Activated CD4-positive, CD25-positive, alpha-beta regulatory T cell treated with anti-CD3 and anti-CD28 coated beads, Interleukin-2, amount 50 U/mL, for 16 hours (primary cell): ENCODE results near the gene ANKRD13D.
A peak's percentile ranks its signal among the peaks of the same experiment; 100 is the strongest.

Experiments used
- DNase-seq: peaks from one replicate; pipeline ENCODE4 v3.0.0-alpha.2; 2020; ENCODE audit warnings: low read depth, low spot score

Gene ANKRD13D

DNA sequence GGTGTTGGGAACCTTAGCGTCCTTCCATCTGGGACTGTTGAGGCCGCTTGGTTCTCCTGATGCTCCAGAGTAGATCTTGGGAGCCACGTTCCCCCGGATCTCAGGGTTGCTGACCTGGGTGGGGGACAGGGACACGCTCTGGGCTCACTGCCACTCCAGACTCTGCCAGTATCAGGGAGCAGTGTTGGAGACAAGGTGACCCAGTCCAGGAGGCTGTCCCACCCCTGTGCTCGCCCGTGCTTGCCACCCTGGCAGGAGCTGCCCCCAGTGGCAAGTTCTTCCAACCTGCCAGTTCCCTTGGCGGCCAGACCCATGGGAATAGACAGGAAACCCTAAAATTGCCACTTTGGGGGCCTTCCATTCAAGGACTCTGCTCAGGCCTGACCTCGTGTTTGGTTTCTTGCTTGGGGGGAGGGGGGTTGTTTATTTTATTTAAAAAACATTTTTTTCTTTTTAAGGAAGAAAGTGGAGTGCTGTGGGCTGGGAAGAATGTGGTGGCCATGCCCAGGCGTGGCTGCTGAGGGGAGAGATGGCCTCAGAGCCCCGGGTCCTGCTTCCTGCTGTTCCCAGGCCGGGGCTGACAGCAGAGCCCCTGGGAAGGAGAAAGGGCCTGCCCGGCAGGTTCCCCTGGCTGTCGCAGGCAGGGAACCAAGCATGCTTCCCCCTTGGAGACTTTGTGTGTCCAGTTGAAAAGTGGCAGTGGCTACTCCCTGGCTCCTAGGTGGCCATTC, 15.7 kb upstream of the ANKRD13D start:
- no peak for DNase-seq

GRCh38 chr11:67274768-67275605, 14.1 kb upstream of the ANKRD13D start:
- DNase-seq: no peak

- DNase-seq: no peak
These were observed 13.3 kb upstream of the ANKRD13D start for GRCh38 chr11:67275606-67276409.

GRCh38 chr11:67276781-67277230, 12.3 kb upstream of the ANKRD13D start:
- no peak for DNase-seq

DNA sequence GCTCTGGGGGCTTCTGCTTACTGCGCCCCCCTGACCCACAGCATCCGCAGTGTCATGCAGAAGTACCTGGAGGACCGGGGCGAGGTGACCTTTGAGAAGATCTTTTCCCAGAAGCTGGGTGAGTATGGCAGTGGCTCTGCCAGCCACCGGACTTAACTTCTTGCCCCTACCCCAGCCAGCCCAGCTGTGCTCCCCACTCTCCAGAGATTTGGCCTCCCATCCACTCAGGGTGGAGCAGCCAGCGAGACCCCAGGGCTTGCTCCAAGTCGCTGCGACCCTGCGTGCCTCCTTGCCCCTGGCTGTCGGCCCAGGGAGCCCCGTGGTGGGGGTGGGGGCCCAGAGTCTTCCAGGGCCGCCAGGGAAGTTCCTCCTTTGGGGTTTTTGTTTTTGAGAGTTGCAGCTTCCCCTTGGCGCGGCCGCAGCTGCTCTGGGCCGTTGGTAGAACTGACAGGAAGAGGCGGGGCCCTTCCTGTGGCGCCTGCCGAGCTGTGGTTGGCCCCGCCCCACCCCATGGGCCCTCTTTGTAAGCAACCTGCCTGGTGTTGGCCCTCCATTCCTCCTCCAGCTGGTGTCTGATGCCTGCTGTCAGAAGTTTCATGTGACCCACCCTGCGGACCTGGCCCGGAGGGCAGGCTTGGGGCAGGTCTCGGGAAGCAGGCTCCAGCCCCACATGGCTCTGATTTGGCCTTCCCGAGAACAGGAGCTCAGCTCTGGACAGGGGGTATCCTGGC, 11.7 kb upstream of the ANKRD13D start:
- peak; percentile 68 for DNase-seq

DNA sequence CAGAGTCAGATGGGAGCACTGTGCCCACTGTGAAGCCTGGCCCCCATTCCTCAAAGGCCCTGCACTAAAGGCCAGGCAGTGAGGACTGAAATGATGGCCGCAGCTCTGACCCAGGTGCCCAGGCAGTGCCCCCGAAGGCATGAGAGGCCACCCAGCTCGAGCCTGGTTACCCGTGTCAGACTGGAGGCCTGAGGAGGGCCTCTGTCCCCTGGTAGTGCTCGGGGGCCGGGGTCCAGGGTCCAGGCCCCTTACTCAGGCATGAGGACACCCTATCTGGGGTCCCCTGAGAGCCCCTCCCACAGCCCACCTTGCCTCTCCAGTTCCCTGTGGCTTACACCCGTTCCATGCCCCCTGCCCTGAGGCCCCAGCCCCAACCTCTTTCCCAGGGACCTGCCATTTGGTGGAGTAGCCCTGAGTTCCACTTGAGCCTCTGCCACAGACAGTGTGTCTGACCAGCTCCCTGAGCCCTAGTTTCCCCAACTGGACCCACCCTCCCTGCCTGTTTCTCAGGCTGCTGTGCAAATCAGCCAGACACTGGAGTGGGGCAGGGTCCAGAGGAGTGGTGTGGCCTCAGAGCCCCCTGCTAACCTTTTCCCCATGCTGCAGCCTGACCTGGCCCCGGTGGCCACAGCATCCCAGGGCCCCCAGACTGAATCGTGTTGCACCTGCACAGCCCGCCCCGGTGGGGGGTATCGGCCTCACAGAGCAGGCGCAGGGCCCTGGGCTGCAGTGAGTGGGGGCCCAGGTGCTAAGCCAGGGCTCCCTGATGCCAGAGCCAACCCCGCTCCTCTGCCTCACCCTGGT, 10.8 kb upstream of the ANKRD13D start:
- DNase-seq: no peak

- DNase-seq: no peak
These were observed 10.0 kb upstream of the ANKRD13D start for GRCh38 chr11:67278939-67279588.

DNA sequence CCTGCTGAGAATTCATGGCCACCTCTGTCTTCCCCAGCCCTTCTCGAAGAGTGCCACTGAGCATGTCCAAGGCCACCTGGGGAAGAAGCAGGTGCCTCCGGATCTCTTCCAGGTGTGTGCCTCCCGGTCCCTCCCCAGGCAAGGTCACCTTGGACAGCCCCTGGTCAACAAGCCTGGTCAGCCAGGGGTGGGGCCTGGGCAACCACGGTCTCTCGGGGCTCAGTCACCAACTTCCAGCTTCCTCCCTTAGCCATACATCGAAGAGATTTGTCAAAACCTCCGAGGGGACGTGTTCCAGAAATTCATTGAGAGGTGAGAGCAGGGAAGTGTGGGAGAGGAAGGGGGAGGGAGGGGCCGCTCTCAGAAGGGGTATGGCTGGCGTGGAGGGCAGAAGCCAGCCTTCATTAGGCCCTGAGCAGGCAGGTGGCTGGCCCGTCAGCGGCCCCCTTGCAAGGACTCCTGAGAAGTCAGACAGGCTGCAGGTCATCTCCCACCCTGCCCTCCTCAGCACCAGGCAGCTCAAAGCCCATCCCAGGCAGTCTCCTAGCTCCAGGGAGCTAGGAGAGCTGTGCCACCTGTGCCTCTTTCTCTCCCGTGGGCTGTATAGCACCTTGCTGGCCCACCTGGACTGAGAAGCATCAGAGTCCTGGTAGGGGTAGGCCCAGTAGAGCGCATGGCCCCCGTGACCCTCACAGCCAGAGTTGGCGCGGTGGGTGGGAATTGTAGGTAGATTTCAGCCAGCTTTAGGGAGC, 9.3 kb upstream of the ANKRD13D start:
- DNase-seq: no peak

DNA sequence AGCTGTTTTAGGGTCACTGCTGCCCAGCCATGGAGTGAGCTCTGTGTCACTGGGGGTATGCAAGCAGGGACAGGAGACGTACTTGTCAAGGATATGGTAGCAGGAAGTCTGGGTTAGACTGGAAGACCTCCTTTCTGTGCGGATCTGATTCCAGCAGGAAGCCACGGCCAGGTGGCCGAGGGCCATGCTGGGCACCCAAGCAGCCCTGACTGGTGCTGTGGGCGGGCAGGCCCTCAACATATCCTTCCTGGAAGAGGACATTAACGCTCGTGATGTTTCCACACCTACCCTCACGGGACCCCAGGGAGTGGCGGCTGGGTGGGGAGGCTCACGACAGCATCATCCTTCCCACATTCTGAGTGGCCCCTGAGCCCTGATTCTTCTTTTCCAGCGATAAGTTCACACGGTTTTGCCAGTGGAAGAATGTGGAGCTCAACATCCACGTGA, 8.7 kb upstream of the ANKRD13D start:
- DNase-seq: no peak

- no peak for DNase-seq
These were observed 8.1 kb upstream of the ANKRD13D start for GRCh38 chr11:67280788-67281551.

- no peak for DNase-seq
These were observed 7.5 kb upstream of the ANKRD13D start for GRCh38 chr11:67281552-67282150.

GRCh38 chr11:67282155-67282875, 6.8 kb upstream of the ANKRD13D start:
- DNase-seq: no peak

- DNase-seq: no peak
These were observed 6.2 kb upstream of the ANKRD13D start for GRCh38 chr11:67282876-67283371.

- DNase-seq: no peak
These were observed 5.6 kb upstream of the ANKRD13D start for GRCh38 chr11:67283481-67283963.

GRCh38 chr11:67284811-67285540, 4.1 kb upstream of the ANKRD13D start:
- no peak for DNase-seq
